BJ (cell line): ENCODE data around the gene NPAS3. TPM values are rescaled to one million over a fixed set of nuclear protein-coding genes. Genes with fewer than 3 reads are reported as not detected.

Experiments used
- CTCF ChIA-PET: fragments of 350-600 bp; formaldehyde crosslinking; extraction: SDS; loops from one replicate; lab custom pipeline; 2021; ENCODE audit warnings: antibody characterized with exemption, inconsistent platforms; lab: Yijun Ruan, JAX
- POLR2A ChIA-PET: fragments of 300-600 bp; sonication (Branson Sonifier 250); formaldehyde crosslinking; extraction: SDS; loops from one replicate; lab custom pipeline; 2021; ENCODE audit warnings: antibody characterized with exemption; lab: Charles Lee
- DNase-seq: peaks from one replicate; pipeline ENCODE4 v3.0.0-alpha.2; 2011; ENCODE audit warnings: low read depth
- H3K27me3 ChIP-seq: 2 replicates; pipeline ENCODE4 v1.6.0; 2011; ENCODE audit warnings: low read length; ENCODE audit not compliant: control insufficient read depth, insufficient read depth
- H3K36me3 ChIP-seq: 2 replicates; pipeline ENCODE4 v1.5.1; 2011; ENCODE audit warnings: low read length; ENCODE audit not compliant: control insufficient read depth, insufficient read depth
- H3K4me3 ChIP-seq: 2 replicates; pipeline ENCODE4 v1.5.1; 2011; ENCODE audit warnings: low read depth, mild to moderate bottlenecking, control low read depth, low read length
- CTCF ChIP-seq: IDR thresholded peaks from 2 replicates; pipeline ENCODE4 v1.5.1; 2011; ENCODE audit warnings: low read depth, mild to moderate bottlenecking, control low read depth, inconsistent platforms, low read length, moderate library complexity; ENCODE audit not compliant: insufficient read depth
- polyA plus RNA-seq: library from polyadenylated mRNA; depleted of rRNA; stranded (reverse); fragments of >200 nt; gene quantifications from 2 replicates; pipeline ENCODE4 v1.2.3, GENCODE V29; 2011

The NPAS3 gene
- polyA plus RNA-seq, 1 experiment: 0.09 TPM

- ChIA-PET CTCF (no interaction called here), POLR2A (no interaction called here)
- H3K27me3 ChIP-seq: peaks cover 5% of the 10 kb centered on the region; the same call in 1 of the 2 replicates
- H3K4me3 ChIP-seq: no peak overlapping the region
- H3K36me3 ChIP-seq: no peaks in the 10 kb centered on the region
- TF ChIP-seq CTCF: no peak
- DNase-seq: no peak
Measured at GRCh38 chr14:33710273-33710672, 771.6 kb downstream of the NPAS3 start.

GRCh38 chr14:33711194-33711593, 772.5 kb downstream of the NPAS3 start:
- Histone ChIP-seq H3K36me3 (no peaks in the 10 kb centered on the region), H3K4me3 (no peak overlapping the region), H3K27me3 (peaks cover 5% of the 10 kb centered on the region; the same call in 1 of the 2 replicates)
- TF ChIP-seq CTCF: no peak
- POLR2A ChIA-PET: no interaction called here
- CTCF ChIA-PET: no interaction called here
- DNase-seq: no peak

- TF ChIP-seq CTCF: no peak
- peaks cover 5% of the 10 kb centered on the region; the same call in 1 of the 2 replicates for H3K27me3 ChIP-seq
- ChIA-PET CTCF (no interaction called here), POLR2A (no interaction called here)
- no peak for DNase-seq
- H3K4me3 ChIP-seq: no peak overlapping the region
- no peaks in the 10 kb centered on the region for H3K36me3 ChIP-seq
Measured at GRCh38 chr14:33711811-33712216, 773.1 kb downstream of the NPAS3 start.

- ChIA-PET CTCF (no interaction called here), POLR2A (no interaction called here)
- peak; percentile 52 for DNase-seq
- peaks cover 4% of the 10 kb centered on the region; the same call in 1 of the 2 replicates for H3K27me3 ChIP-seq
- H3K36me3 ChIP-seq: no peaks in the 10 kb centered on the region
- no peak for TF ChIP-seq CTCF
- no peak overlapping the region for H3K4me3 ChIP-seq
Measured at GRCh38 chr14:33714527-33715226, 776.0 kb downstream of the NPAS3 start.

GRCh38 chr14:33715227-33715528, 776.5 kb downstream of the NPAS3 start:
- no peaks in the 10 kb centered on the region for H3K36me3 ChIP-seq
- no peak for TF ChIP-seq CTCF
- POLR2A ChIA-PET: no interaction called here
- CTCF ChIA-PET: no interaction called here
- 0 out of 2 replicates have a peak, but pooled peaks cover 3% of the 10 kb centered on the region for H3K27me3 ChIP-seq
- no peak for DNase-seq
- H3K4me3 ChIP-seq: no peak overlapping the region
